GM19324 (cell line): Measurements from ENCODE around the gene SLC24A4.

Experiments used
- ATAC-seq: cut with Tn5 transposase; IDR thresholded peaks from one replicate; pipeline ENCODE4 v1.9.1; 2021; ENCODE audit warnings: mild to moderate bottlenecking, moderate library complexity; ENCODE audit not compliant: unreplicated experiment, low FRiP score

SLC24A4 gene

GRCh38 chr14:92453691-92454090 is 130.7 kb downstream of the SLC24A4 start:
- no peak for ATAC-seq

GRCh38 chr14:92455231-92455630 is 132.3 kb downstream of the SLC24A4 start:
- no peak for ATAC-seq

GRCh38 chr14:92456215-92457015 is 133.4 kb downstream of the SLC24A4 start:
- no peak for ATAC-seq

GRCh38 chr14:92457016-92457565 is 134.1 kb downstream of the SLC24A4 start:
- no peak for ATAC-seq

GRCh38 chr14:92458136-92459029 is 135.4 kb downstream of the SLC24A4 start:
- no peak for ATAC-seq

GRCh38 chr14:92459030-92459949 is 136.3 kb downstream of the SLC24A4 start:
- no peak for ATAC-seq

GRCh38 chr14:92459950-92460421 is 137.0 kb downstream of the SLC24A4 start:
- ATAC-seq = no peak

- ATAC-seq = no peak
These were observed 137.6 kb downstream of the SLC24A4 start for GRCh38 chr14:92460541-92460915.

- ATAC-seq = no peak
These were observed 138.1 kb downstream of the SLC24A4 start for GRCh38 chr14:92460916-92461579.

- no peak for ATAC-seq
These were observed 138.9 kb downstream of the SLC24A4 start for GRCh38 chr14:92461891-92462290.

- ATAC-seq = no peak
These were observed 139.6 kb downstream of the SLC24A4 start for GRCh38 chr14:92462568-92462967.

- ATAC-seq = no peak
These were observed 140.2 kb downstream of the SLC24A4 start for GRCh38 chr14:92463141-92463540.

- no peak for ATAC-seq
These were observed 141.2 kb downstream of the SLC24A4 start for GRCh38 chr14:92464156-92464555.

- ATAC-seq = no peak
These were observed 141.8 kb downstream of the SLC24A4 start for GRCh38 chr14:92464716-92465115.

- ATAC-seq = no peak
These were observed 142.5 kb downstream of the SLC24A4 start for GRCh38 chr14:92465353-92466055.

GRCh38 chr14:92466059-92466458 is 143.1 kb downstream of the SLC24A4 start:
- no peak for ATAC-seq

- ATAC-seq = no peak
These were observed 146.6 kb downstream of the SLC24A4 start for GRCh38 chr14:92469515-92469914.

- no peak for ATAC-seq
These were observed 147.2 kb downstream of the SLC24A4 start for GRCh38 chr14:92470215-92470614.

- no peak for ATAC-seq
These were observed 147.8 kb downstream of the SLC24A4 start for GRCh38 chr14:92470811-92471210.
